ENCODE results near the gene SLA2.

The SLA2 gene

GRCh38 chr20:36607586-36608387 lies 38.2 kb downstream of the SLA2 start:
- no peak for DNase-seq

GRCh38 chr20:36606158-36607066 lies 39.6 kb downstream of the SLA2 start:
- DNase-seq: peak in 1 of 2 experiments; percentile 31

GRCh38 chr20:36605399-36606157 lies 40.4 kb downstream of the SLA2 start, which contains the start of gene RAB5IF:
Gene RAB5IF (plus strand): TSS chr20:36605779. CDS start chr20:36605952, 173 bp downstream.
- DNase-seq: peak; percentile 99

- peak; percentile 59 to 67 for DNase-seq
These were observed 41.0 kb downstream of the SLA2 start for GRCh38 chr20:36604952-36605398.

- DNase-seq: no peak
These were observed 44.5 kb downstream of the SLA2 start for GRCh38 chr20:36601540-36601939.

- no peak for DNase-seq
These were observed 46.1 kb downstream of the SLA2 start for GRCh38 chr20:36599912-36600345.

GRCh38 chr20:36593347-36593929 lies 52.6 kb downstream of the SLA2 start:
- DNase-seq: no peak

GRCh38 chr20:36591854-36592641 lies 53.9 kb downstream of the SLA2 start:
- DNase-seq: peak; percentile 45 to 62

GRCh38 chr20:36591281-36591680 lies 54.7 kb downstream of the SLA2 start:
- DNase-seq: no peak

- DNase-seq: no peak
These were observed 58.5 kb downstream of the SLA2 start for GRCh38 chr20:36587388-36588070.

- DNase-seq: no peak
These were observed 60.4 kb downstream of the SLA2 start for GRCh38 chr20:36585410-36586125.

- DNase-seq: no peak
These were observed 61.9 kb downstream of the SLA2 start for GRCh38 chr20:36584018-36584481.

GRCh38 chr20:36582821-36583220 lies 63.2 kb downstream of the SLA2 start:
- DNase-seq: no peak

- DNase-seq: peak in 1 of 2 experiments; percentile 17
These were observed 63.7 kb downstream of the SLA2 start for GRCh38 chr20:36582322-36582721.

GRCh38 chr20:36579996-36580545 lies 65.9 kb downstream of the SLA2 start:
- no peak for DNase-seq

GRCh38 chr20:36578356-36579041 lies 67.5 kb downstream of the SLA2 start:
- no peak for DNase-seq

- no peak for DNase-seq
These were observed 69.9 kb downstream of the SLA2 start for GRCh38 chr20:36576081-36576445.

GRCh38 chr20:36574366-36575135 lies 71.4 kb downstream of the SLA2 start:
- DNase-seq: peak; percentile 47 to 52

All from activated CD4-positive, alpha-beta T cell treated with anti-CD3 and anti-CD28 coated beads, Interleukin-2, amount 50 U/mL, for 48 hours (primary cell).